Cortex of kidney (tissue), 1 donor: ENCODE results near the gene SPINK4.

Experiments used
- DNase-seq: peaks from one replicate; lab custom pipeline; 2025; lab: John Stamatoyannopoulos, UW

The SPINK4 gene

DNA sequence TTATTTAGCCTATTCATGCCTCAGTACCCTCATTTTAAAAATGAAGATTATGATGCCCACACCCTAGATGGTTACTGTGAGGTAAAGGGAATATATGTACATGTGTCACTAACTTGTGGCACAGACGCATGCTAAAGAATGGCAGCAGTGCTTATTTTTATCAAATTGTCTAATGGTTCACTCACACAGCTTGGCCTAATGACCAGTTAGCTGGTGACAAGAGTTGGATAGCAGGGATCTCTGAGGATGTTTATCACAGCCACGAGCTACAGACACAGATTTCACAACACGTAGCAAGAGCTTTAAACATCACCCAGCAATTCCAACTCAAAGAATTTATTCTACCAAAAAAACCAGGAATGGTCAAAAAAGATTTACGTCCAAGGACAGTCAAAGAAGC lies 17.3 kb downstream of the SPINK4 start:
- DNase-seq, result no peak

GRCh38 chr9:33260372-33260771 lies 20.4 kb downstream of the SPINK4 start:
- no peak for DNase-seq

- no peak for DNase-seq
Measured at GRCh38 chr9:33263131-33264002, 23.4 kb downstream of the SPINK4 start.

DNA sequence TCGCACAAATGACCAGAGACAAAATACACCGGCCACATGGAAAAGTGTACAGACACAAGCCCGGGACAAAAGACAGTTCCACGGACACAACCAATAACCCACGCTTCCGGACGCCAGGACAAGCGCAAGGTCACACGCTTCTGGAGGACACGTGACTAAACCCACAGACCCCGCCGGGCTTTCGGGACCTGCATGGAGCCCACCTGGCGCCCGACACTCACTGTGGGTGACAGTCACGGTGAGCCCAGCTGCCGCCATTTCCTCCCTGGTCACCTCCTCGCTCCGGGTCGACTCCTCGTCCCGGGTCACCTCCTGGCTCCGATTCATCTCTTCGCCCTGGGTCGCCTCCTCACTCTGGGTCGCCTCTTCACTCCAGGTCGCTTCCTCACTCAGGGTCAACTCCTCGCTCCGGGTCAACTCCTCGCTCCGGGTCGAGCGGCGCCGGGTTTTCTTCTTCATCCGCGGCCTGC lies 24.1 kb downstream of the SPINK4 start:
- DNase-seq, result no peak

GRCh38 chr9:33264473-33265177 lies 24.7 kb downstream of the SPINK4 start, which contains the start of the genes BAG1 and CHMP5:
BAG1 (minus strand) TSS chr9:33264708.
CHMP5 (plus strand) TSS chr9:33265049; CDS start chr9:33265079, 30 bp downstream.
- DNase-seq, result peak; percentile 36

GRCh38 chr9:33265211-33265865 lies 25.4 kb downstream of the SPINK4 start:
- no peak for DNase-seq

- no peak for DNase-seq
Measured at GRCh38 chr9:33267151-33267767, 27.3 kb downstream of the SPINK4 start.

DNA sequence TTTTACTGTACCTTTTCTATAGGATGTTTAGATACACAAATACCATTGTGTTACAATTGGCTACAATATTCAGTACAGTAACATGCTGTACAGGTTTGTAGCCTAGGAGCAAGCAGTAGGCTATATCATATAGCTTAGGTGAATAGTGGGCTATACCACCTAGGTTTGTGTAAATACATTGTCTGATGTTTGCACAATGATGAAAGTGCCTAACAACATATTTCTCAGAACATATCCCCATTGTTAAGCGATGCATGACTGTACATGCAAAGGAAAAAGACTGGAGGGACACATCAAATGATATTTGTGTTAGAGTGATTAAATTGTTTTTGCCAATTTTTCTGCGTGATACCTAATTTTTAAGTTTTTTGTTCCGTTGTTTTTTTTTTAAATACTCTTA lies 30.2 kb downstream of the SPINK4 start:
- DNase-seq, result no peak

- no peak for DNase-seq
Measured at GRCh38 chr9:33272061-33272460, 32.1 kb downstream of the SPINK4 start.

GRCh38 chr9:33273266-33273971 lies 33.5 kb downstream of the SPINK4 start:
- DNase-seq, result no peak

DNA sequence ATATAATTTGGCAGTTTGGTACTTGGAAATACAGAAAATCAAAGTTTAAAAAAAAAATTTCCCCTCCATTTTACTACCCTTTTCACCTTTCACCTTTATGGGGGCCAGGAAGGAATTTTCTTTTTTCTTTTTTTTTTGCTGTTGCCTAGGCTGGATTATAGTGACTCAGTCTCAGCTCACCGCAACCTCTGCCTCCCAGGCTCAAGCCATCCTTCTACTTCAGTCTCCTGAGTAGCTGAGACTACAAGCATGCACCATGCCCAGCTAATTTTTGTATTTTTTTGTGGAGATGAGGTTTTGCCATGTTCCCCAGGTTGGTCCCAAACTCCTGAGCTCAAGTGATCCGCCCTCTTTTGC lies 34.0 kb downstream of the SPINK4 start:
- DNase-seq, result no peak

DNA sequence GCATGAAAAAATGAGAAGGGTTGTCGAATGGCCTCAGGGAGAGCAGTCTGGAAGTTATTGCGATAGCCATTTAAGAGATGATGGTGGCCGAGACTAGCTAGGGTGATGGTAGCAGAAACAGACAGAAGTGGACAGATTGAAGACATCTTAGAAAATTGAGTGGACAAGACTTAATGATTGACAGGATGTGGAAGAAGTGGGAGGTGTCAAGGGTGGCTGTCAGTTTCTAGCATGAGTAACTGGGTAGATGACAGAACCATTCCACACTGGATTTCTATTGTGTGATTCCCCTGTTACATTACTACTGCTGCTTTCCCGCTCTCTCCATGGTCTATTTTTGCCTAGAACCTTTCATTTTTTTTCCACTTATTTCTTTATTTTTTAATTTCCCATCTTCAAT lies 37.5 kb downstream of the SPINK4 start:
- DNase-seq, result no peak

GRCh38 chr9:33285502-33285901 lies 45.5 kb downstream of the SPINK4 start:
- no peak for DNase-seq

DNA sequence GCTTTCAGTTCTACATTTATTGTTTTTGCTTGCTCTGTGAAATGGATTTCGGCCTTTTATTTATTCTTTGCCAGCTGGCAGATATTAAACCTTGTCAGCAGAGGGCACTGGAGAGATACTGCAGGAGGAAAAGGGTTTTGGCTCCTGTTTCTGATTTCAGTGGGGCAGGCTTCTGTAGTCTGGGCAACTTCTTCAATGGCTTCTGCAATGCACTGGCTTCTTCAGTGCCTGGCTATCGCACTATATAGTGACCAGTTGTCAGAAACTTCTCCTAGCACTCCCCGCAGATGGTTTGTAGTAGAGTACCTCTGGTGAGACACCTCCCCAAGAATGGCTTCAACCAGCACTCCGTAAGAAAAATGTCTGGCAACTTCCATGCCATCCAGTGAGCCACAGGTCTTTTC lies 47.1 kb downstream of the SPINK4 start:
- no peak for DNase-seq

DNA sequence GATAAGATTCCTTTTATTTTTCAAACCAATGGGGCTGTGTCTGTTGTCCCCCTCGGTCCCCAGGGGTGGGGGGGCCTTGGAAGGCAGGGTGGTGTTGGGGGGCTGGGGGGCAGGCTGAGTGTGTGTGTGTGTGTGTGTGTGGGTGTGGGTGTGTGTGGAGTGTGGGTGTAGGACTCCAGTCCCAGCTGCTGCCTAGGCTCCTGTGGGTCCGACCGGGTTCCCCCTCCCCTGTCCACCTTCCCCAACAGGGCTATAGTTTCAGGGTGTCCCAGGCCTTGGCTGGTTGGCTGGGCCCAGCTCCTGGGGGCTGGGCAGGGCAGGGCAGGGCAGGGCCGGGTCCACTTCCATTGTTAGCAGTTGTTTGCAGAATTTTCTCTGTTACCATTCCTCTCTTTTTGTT lies 48.3 kb downstream of the SPINK4 start:
- no peak for DNase-seq

DNA sequence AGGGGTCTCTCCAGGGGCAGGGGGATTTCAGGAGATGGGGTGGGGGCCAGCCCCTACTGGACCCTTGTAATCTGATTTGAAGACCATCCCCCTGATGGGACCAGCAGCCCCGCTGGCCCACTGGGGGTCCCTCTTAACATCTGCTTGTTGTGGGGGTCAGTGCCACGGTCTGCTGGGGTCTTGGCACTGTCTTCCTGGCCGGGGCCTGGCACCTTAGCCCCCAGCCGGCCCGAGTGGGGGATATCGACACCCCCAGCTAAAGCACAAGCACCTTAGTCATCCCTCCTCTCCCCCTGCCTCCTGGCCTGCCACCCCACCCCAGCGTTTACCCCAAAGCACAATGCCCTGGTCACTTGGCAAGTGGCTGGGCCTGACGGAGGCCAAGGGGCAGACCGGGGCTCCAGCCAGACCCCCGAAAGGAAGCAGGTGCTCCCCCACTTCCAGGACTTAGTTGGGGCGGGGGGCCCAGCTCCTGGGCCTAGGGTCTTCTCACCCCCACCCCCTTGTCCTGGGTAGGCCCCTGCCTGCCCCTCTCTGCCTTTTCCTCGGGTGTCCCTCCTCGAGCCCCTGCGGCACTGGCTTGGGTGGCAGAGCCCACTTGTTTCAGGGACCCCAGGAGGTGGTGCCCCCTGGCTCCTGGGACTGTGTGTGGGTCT lies 49.0 kb downstream of the SPINK4 start:
- no peak for DNase-seq

DNA sequence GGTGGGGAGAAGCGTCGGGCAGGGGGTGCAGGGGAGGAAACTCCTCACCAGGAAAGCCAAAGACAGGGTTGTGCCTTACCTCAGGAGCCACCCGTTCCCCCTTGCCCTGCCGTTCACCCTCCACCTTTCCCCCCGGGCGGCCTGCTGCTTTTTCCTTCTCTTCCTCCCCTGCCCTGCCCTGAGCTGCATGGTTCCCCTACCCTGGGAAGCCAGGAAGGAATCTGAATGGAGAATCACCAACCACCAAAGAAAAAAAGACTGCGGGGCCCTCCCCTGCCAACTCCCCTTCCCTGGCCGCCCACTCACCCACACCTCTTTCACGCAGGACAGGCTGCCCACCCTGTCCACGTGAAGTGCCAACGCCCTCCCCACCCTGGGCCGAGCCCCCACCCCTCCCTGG lies 49.5 kb downstream of the SPINK4 start:
- no peak for DNase-seq

DNA sequence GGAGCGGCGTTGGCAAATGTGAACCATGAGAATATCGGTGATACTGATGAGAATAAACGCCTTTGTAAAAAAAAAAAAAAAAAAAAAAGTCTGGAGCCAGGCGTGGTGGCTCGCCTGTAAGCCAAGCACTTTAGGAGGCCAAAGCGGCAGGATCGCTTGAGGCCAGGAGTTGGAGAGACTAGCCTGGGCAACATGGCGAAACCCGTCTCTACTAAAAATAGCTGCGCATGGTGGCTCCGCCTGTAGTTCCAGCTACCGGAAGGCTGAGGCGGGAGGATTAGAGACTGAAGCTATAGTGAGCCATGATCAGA lies 49.9 kb downstream of the SPINK4 start:
- DNase-seq, result no peak

DNA sequence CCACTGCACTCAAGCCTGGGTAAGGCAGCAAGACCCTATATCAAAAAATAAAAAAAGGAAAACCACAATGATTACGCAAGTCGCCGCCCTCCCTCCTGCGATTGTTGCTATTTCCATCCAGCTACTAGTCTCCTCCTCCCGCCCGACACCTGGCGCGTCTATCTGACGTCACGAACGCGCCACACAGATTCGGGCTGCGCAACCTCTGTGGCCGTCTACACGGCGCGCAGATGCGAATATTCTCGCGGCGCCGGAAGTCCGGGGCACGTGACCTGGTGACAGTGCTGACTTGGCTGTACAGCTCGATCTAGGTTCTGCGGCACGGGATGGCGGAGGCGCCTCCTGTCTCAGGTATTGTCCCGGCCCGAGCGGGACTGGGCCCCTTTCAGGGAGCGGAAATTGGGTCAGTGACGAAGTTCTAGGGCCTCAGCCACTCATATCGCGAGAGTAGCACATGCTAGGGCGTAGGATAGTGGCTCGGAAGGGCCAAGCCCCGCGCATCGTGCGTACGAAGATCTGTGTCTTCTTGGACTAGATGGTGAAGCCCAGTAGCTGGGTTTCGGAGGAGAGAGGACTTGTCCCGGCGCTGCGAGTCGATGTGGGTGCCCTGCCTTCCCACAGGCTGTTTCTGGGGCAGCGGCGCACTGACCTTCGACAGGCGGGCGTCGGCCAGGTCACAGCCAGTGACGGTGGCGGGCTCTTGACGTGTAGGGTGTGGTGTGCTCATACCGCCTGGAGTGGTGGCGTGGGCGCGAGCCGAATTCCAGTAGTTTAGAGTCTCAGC lies 50.5 kb downstream of the SPINK4 start, which contains the start of gene NFX1:
Gene NFX1, plus strand, starts transcription at position 270 of the 784 bp plus-strand sequence. Its CDS starts 57 bp downstream, at position 327.
- DNase-seq, result peak; percentile 78

DNA sequence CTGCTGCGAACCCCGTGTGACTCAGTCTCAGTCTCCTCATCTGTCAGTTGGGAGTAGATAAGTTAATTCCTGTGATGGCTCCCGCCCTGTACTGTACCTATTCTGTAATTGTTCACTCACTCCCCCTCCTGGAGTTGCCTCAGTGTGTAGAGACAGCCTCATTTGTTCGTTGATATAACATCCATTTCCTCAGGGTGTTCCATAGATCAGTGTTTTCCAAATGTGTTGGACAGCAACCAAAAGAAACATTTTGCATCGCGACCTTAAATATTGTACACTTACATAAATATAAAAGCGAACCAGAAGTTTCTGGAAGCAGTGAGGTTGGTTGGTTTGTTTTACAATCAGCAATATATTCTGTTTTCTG lies 51.0 kb downstream of the SPINK4 start:
- DNase-seq, result no peak
